VCaP (cell line): Measurements from ENCODE around the gene ATP2A3.

Source experiments
- H3K27ac ChIP-seq: fragments of 450-650 bp; 2 replicates; pipeline ENCODE4 v1.5.1; 2017
- TF ChIP-seq, protein P1 (sequence below): fragments of 450-650 bp; conservative IDR thresholded peaks from 2 replicates; pipeline ENCODE4 v1.5.1; 2017; ENCODE audit warnings: mild to moderate bottlenecking, moderate library complexity

The ATP2A3 gene

DNA sequence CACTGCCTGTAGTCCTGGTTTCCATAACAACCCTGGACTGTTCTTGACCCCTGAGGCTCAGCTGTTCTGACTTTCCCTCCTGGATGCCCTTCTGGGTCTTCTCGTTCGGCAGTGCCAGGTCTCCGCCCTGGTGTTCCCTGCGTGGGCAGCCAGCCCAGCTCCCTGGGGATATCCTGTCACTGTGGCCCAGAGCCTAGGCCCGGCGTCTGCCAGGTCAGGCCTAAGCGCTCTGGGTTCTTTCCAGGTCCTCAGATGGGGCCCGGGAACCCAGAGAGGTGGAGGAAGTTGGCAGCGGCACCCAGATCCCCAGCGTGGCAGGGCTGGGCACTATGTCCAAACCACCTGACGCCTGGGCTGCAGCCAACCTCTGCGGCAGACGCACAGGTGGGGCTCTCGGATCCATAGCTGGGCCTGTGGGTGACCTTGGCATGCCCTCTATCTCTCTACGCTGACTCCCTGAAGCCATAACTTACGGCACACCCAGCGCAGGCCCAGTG is 12.5 kb upstream of the ATP2A3 start:
- peak overlapping the region; percentile 85 for H3K27ac ChIP-seq

GRCh38 chr17:3974980-3975379 is 10.7 kb upstream of the ATP2A3 start:
- peak overlapping the region; percentile 85; the same call in 1 of the 2 replicates for H3K27ac ChIP-seq
- TF ChIP-seq, protein P1, sequence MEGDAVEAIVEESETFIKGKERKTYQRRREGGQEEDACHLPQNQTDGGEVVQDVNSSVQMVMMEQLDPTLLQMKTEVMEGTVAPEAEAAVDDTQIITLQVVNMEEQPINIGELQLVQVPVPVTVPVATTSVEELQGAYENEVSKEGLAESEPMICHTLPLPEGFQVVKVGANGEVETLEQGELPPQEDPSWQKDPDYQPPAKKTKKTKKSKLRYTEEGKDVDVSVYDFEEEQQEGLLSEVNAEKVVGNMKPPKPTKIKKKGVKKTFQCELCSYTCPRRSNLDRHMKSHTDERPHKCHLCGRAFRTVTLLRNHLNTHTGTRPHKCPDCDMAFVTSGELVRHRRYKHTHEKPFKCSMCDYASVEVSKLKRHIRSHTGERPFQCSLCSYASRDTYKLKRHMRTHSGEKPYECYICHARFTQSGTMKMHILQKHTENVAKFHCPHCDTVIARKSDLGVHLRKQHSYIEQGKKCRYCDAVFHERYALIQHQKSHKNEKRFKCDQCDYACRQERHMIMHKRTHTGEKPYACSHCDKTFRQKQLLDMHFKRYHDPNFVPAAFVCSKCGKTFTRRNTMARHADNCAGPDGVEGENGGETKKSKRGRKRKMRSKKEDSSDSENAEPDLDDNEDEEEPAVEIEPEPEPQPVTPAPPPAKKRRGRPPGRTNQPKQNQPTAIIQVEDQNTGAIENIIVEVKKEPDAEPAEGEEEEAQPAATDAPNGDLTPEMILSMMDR = no peak

More for the DNA sequence above, 12.5 kb upstream of the ATP2A3 start:
- TF ChIP-seq, protein P1 = no peak

DNA sequence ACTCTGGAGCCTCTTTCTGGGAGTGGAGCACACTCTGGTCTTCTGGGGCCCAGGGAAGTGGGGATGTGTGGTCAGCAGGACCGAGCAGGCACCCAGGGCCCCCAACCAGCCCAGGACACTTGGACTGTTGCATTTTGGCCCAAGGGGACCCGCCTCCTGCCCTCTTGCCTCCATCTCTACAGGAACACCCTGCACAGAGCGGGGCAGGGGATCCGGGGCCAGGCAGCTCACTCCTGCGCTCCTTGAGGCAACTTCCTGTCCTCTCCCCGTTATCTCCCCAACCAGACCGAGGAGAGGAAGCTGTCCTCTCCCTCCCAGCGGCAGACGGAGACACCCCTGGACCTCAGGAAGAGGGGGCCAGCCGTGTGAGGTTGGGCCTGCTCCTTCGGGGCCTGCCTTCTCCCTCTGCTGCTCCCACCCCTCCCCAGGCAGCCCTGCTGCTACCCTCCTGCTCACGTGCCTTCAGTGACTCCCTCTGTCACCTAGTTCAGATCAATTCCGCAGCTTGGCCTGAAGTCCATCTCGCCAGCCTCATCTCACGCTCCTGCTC is 10.0 kb upstream of the ATP2A3 start:
- no peak overlapping the region for H3K27ac ChIP-seq
- TF ChIP-seq, protein P1 = no peak

- H3K27ac ChIP-seq = no peak overlapping the region
- TF ChIP-seq, protein P1 = no peak
Measured at GRCh38 chr17:3973495-3974137, 9.4 kb upstream of the ATP2A3 start.

DNA sequence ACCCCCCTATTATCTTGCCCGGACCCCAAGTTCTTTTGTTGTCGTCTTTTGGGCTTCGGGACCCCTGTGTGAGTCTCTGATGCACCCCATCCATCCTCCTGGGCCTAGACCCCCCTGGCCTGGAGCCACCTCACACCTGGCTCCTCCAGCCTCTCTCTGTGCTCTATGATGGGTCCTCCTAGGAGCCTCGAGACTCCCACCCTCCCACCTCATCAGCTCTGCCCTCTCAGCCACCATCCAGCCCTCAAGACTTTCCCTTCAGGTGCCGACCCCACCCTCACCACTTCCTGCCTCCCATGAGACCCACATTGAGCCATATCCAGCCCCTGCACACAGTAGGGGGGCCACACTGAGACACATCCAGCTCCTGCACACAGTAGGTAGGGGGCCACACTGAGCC is 8.7 kb upstream of the ATP2A3 start:
- TF ChIP-seq, protein P1 = no peak
- no peak overlapping the region for H3K27ac ChIP-seq

DNA sequence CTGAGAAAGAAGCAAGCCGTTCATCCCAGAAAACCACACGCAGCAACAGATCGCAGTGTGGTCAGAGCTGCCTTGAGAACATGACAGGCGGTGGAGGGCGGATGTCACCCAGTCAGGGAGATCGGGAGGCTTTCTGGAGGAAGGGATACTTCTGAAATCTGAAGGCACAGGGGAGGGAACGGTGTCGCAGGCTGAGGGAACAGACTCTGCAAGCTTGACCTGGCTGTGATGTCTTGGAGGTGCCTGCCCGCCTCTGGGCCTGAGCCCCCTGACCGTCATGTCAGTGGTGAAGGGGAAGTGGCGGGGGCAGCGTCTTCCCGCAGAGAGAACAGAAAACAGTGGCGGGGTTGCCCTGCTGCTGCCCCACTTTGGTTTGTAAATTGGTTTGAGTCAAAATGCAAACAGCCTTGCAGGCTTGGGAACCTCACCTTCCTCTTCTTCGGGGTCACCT is 8.1 kb upstream of the ATP2A3 start:
- H3K27ac ChIP-seq = no peak overlapping the region
- TF ChIP-seq, protein P1 = no peak

- TF ChIP-seq, protein P1 = no peak
- no peak overlapping the region for H3K27ac ChIP-seq
Measured at GRCh38 chr17:3970668-3971067, 6.4 kb upstream of the ATP2A3 start.
